Loucy (cell line): ENCODE results near the gene SYMPK.
"Not testable (repeated sequence)": the region's sequence is repeated elsewhere in the genome, so short reads cannot be mapped to it uniquely, and the experiment has no call there.

Source experiments
- H2AFZ ChIP-seq: fragments of 200-600 bp; sonication (generic); 2 replicates; pipeline ENCODE4 v1.6.0; 2016; ENCODE audit warnings: antibody characterized with exemption, mild to moderate bottlenecking, low read length, moderate library complexity
- H3F3A ChIP-seq: fragments of 200-600 bp; 2 replicates; pipeline ENCODE4 v1.6.0; 2016; ENCODE audit warnings: antibody characterized with exemption, low read depth, mild to moderate bottlenecking
- H3K27me3 ChIP-seq: fragments of 200-600 bp; sonication (generic); 2 replicates; pipeline ENCODE4 v1.6.1; 2014; ENCODE audit warnings: low read length, mild to moderate bottlenecking; ENCODE audit not compliant: insufficient read depth, poor library complexity, severe bottlenecking
- H3K36me3 ChIP-seq: fragments of 200-600 bp; sonication (generic); 2 replicates; pipeline ENCODE4 v1.6.1; 2016; ENCODE audit warnings: low read length; ENCODE audit not compliant: insufficient read depth
- H3K4me1 ChIP-seq: fragments of 200-600 bp; sonication (generic); 2 replicates; pipeline ENCODE4 v1.5.1; 2014; ENCODE audit warnings: low read length, mild to moderate bottlenecking; ENCODE audit not compliant: insufficient read depth, poor library complexity, severe bottlenecking
- H3K4me2 ChIP-seq: fragments of 200-600 bp; sonication (generic); 2 replicates; pipeline ENCODE4 v1.6.0; 2014; ENCODE audit warnings: antibody characterized with exemption, low read length, low read depth, mild to moderate bottlenecking; ENCODE audit not compliant: poor library complexity, severe bottlenecking
- H3K4me3 ChIP-seq: fragments of 200-600 bp; sonication (generic); 2 replicates; pipeline ENCODE4 v1.5.1; 2014; ENCODE audit warnings: low read length, mild to moderate bottlenecking, mixed read lengths; ENCODE audit not compliant: poor library complexity, severe bottlenecking
- H3K79me2 ChIP-seq: fragments of 200-600 bp; sonication (generic); 2 replicates; pipeline ENCODE4 v1.6.1; 2014; ENCODE audit warnings: low read length; ENCODE audit not compliant: insufficient read depth
- H3K9ac ChIP-seq: fragments of 200-600 bp; sonication (generic); 2 replicates; pipeline ENCODE4 v1.6.0; 2014; ENCODE audit warnings: mild to moderate bottlenecking, low read depth, low read length, moderate library complexity; ENCODE audit not compliant: poor library complexity, severe bottlenecking
- H3K9me2 ChIP-seq: fragments of 200-600 bp; sonication (generic); replicated peaks from 2 replicates; pipeline ENCODE4 v1.6.1; 2016; ENCODE audit warnings: low read depth, low read length, mixed read lengths
- H3K9me3 ChIP-seq: fragments of 200-600 bp; sonication (generic); 2 replicates; pipeline ENCODE4 v1.6.1; 2014; ENCODE audit warnings: mild to moderate bottlenecking, antibody characterized with exemption, low read length, low read depth; ENCODE audit not compliant: insufficient read depth
- H4K20me1 ChIP-seq: fragments of 200-600 bp; sonication (generic); 2 replicates; pipeline ENCODE4 v1.6.0; 2014; ENCODE audit warnings: antibody characterized with exemption, low read length, mild to moderate bottlenecking; ENCODE audit not compliant: insufficient read depth, poor library complexity, severe bottlenecking
- CTCF ChIP-seq: fragments of 200-600 bp; sonication (generic); conservative IDR thresholded peaks from 2 replicates; pipeline ENCODE4 v1.5.1; 2014; ENCODE audit warnings: mild to moderate bottlenecking, antibody characterized with exemption, low read length
- EZH2phosphoT487 ChIP-seq: fragments of 200-600 bp; IDR thresholded peaks from 2 replicates; pipeline ENCODE4 v1.6.1; 2018; ENCODE audit warnings: antibody characterized with exemption, mild to moderate bottlenecking, moderate library complexity, borderline replicate concordance

SYMPK gene

GRCh38 chr19:45899919-45900589, 37.1 kb upstream of the SYMPK start:
- Histone ChIP-seq H3K79me2 (peaks cover 27% of the 10 kb centered on the region), H3K4me2 (peak overlapping the region; percentile 85), H4K20me1 (peaks cover 4% of the 10 kb centered on the region), H3K9me3 (no peaks in the 10 kb centered on the region), H3K4me3 (peak overlapping the region; percentile 99), H3K9me2 (no peaks in the 10 kb centered on the region), H3K9ac (no peak overlapping the region), H3K4me1 (peaks cover 5% of the 10 kb centered on the region), H2AFZ (no peak overlapping the region), H3K36me3 (no peaks in the 10 kb centered on the region; the same call in 1 of the 2 replicates), H3K27me3 (no peaks in the 10 kb centered on the region), H3F3A (no peaks in the 10 kb centered on the region)
- TF ChIP-seq EZH2phosphoT487 (no peak), CTCF (no peak)

GRCh38 chr19:45899253-45899652, 36.3 kb upstream of the SYMPK start:
- Histone ChIP-seq H3K9me2 (no peaks in the 10 kb centered on the region), H3K27me3 (no peaks in the 10 kb centered on the region), H3K4me3 (no peak overlapping the region), H3K4me2 (no peak overlapping the region), H3K79me2 (peaks cover 27% of the 10 kb centered on the region), H3K4me1 (peaks cover 5% of the 10 kb centered on the region), H3K9ac (no peak overlapping the region), H2AFZ (no peak overlapping the region), H3K9me3 (no peaks in the 10 kb centered on the region), H4K20me1 (peaks cover 4% of the 10 kb centered on the region), H3K36me3 (no peaks in the 10 kb centered on the region; the same call in 1 of the 2 replicates), H3F3A (no peaks in the 10 kb centered on the region)
- TF ChIP-seq CTCF: no peak
- no peak for TF ChIP-seq EZH2phosphoT487

- H3K9me3 ChIP-seq: no peaks in the 10 kb centered on the region
- no peaks in the 10 kb centered on the region for H3K4me1 ChIP-seq
- peaks cover 27% of the 10 kb centered on the region for H3K79me2 ChIP-seq
- H2AFZ ChIP-seq: no peak overlapping the region
- no peak overlapping the region for H3K4me2 ChIP-seq
- H3K4me3 ChIP-seq: no peak overlapping the region
- no peaks in the 10 kb centered on the region for H3K9me2 ChIP-seq
- no peaks in the 10 kb centered on the region for H3F3A ChIP-seq
- TF ChIP-seq CTCF: no peak
- no peak for TF ChIP-seq EZH2phosphoT487
- peaks cover 4% of the 10 kb centered on the region for H4K20me1 ChIP-seq
- no peak overlapping the region for H3K9ac ChIP-seq
- no peaks in the 10 kb centered on the region for H3K27me3 ChIP-seq
- no peaks in the 10 kb centered on the region; the same call in 1 of the 2 replicates for H3K36me3 ChIP-seq
Observed at GRCh38 chr19:45897261-45897812, 34.4 kb upstream of the SYMPK start.

GRCh38 chr19:45895983-45896599, 33.1 kb upstream of the SYMPK start:
- not testable (repeated sequence) for H3K36me3 ChIP-seq, H2AFZ ChIP-seq, H3K9ac ChIP-seq, H3K9me2 ChIP-seq, H3K27me3 ChIP-seq, H3K9me3 ChIP-seq, H4K20me1 ChIP-seq, H3K4me1 ChIP-seq, H3F3A ChIP-seq, H3K4me2 ChIP-seq, H3K4me3 ChIP-seq
- peaks cover 15% of the 10 kb centered on the region; the same call in 1 of the 2 replicates for H3K79me2 ChIP-seq
